HG02642 (cell line): ENCODE data around the gene SMC3.
"Not testable (repeated sequence)": the region's sequence is repeated elsewhere in the genome, so short reads cannot be mapped to it uniquely, and the experiment has no call there.

Source experiments
- ATAC-seq: cut with Tn5 transposase; IDR thresholded peaks from one replicate; pipeline ENCODE4 v1.9.1; 2021; ENCODE audit warnings: mild to moderate bottlenecking; ENCODE audit not compliant: unreplicated experiment, poor library complexity

The SMC3 gene

GRCh38 chr10:110574420-110574819, 6.9 kb downstream of the SMC3 start:
- ATAC-seq = no peak

- ATAC-seq = no peak
Observed at GRCh38 chr10:110576220-110576619, 8.7 kb downstream of the SMC3 start.

- no peak for ATAC-seq
Observed at GRCh38 chr10:110577056-110577455, 9.6 kb downstream of the SMC3 start.

GRCh38 chr10:110584006-110584405, 16.5 kb downstream of the SMC3 start:
- no peak for ATAC-seq

GRCh38 chr10:110591760-110592159, 24.3 kb downstream of the SMC3 start:
- no peak for ATAC-seq

- no peak for ATAC-seq
Observed at GRCh38 chr10:110597476-110597875, 30.0 kb downstream of the SMC3 start.

GRCh38 chr10:110600487-110601101, 33.1 kb downstream of the SMC3 start:
- peak; percentile 66 for ATAC-seq

- ATAC-seq = no peak
Observed at GRCh38 chr10:110601581-110601980, 34.1 kb downstream of the SMC3 start.

GRCh38 chr10:110608087-110608486, 40.6 kb downstream of the SMC3 start:
- ATAC-seq = no peak

GRCh38 chr10:110609605-110610004, 42.1 kb downstream of the SMC3 start:
- ATAC-seq = no peak

GRCh38 chr10:110610308-110610774, 42.8 kb downstream of the SMC3 start:
- ATAC-seq = no peak

GRCh38 chr10:110610781-110611180, 43.3 kb downstream of the SMC3 start:
- ATAC-seq = not testable (repeated sequence)

- ATAC-seq = peak; percentile 39
Observed at GRCh38 chr10:110612087-110612486, 44.6 kb downstream of the SMC3 start.

GRCh38 chr10:110612629-110613028, 45.1 kb downstream of the SMC3 start:
- no peak for ATAC-seq

GRCh38 chr10:110613341-110613995, 46.0 kb downstream of the SMC3 start:
- no peak for ATAC-seq

- ATAC-seq = no peak
Observed at GRCh38 chr10:110613996-110614495, 46.6 kb downstream of the SMC3 start.

GRCh38 chr10:110615057-110615747, 47.7 kb downstream of the SMC3 start:
- ATAC-seq = no peak

- no peak for ATAC-seq
Observed at GRCh38 chr10:110616493-110617033, 49.1 kb downstream of the SMC3 start.

- ATAC-seq = no peak
Observed at GRCh38 chr10:110617425-110618229, 50.1 kb downstream of the SMC3 start.

GRCh38 chr10:110618230-110618610, 50.7 kb downstream of the SMC3 start:
- no peak for ATAC-seq
